Stimulated activated CD4-positive, alpha-beta T cell treated with anti-CD3 and anti-CD28 coated beads, Interleukin-1b, Interleukin-23, amount 100 ng/mL, for 4 hours (primary cell): ENCODE measurements around the gene ANK3.

ENCODE experiments used
- DNase-seq, 2 donors: peaks; one replicate each; pipeline ENCODE4 v3.0.0-alpha.2; 2020; ENCODE audit warnings: low read depth in 2 of 2

Gene ANK3

DNA sequence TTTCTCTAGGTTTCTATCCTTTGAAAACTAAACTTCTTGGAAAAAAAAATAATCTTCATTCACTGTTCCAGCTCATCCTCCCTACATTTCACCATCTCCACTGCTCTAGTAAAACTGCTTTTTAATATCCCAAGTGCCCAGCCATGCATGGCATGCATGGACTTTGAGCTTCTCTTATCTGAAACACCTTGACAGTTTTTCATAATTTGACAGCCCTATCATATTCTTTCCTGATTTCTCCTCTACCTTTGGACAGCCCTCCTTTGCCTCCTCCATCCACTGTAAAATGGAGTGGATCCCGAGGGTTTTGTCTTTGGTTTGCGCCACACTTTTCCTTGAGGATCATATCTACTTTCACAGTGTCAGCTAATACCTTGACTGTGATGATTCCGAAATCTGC is 212.8 kb downstream of the ANK3 start:
- no peak for DNase-seq

DNA sequence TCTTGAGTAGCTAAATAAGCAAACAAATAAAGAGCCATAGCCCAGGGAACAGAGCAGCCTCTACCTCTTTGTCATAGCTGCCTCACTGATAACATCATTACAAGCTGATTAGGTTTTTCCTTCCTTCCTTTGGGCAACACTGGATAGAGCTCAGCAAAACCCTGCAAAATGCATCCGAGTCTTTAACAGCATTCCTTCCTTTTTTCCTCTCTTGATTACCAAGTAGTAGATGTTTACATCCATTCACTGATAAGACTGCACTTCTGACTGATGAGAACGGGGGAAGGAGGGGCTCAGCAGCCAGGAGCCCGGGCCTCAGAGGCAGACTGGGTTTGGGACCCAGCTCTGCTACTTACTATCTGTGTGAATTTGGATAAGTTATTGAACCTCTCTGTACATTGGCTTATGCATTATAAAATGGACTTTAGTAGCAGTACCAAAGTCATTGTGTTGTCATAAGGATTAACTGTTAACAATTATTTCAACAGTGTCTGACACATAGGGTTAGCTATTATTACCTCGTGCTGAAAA is 214.2 kb downstream of the ANK3 start:
- no peak for DNase-seq

DNA sequence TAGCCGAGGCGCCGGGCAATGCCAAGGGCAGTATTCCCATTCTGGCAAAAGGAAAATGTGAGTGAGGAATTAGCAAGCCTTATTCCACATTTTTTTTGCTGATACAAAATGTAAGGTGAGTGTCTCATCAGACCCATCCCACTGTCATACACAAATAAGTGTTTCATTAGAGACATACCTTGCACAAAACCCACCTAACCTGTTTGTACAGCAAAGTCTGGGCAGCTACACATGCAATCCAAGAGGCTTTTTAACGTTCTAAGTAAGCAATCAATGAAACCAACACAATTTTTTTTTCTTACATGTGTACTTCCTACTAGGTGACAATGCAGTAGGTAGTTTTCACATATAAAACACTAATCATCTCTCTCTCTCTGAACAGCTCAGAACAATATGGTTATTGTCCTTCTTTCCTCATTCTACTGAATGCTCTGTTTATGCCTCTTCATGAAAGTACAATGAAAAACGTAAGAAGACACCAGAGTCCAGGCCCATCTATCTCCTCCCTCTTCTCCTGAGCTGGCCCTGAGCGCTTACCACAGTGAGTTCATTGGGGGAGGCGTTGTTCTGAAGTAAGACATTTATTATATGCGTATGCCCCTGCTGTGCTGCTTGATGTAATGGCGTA is 217.2 kb downstream of the ANK3 start:
- no peak for DNase-seq

DNA sequence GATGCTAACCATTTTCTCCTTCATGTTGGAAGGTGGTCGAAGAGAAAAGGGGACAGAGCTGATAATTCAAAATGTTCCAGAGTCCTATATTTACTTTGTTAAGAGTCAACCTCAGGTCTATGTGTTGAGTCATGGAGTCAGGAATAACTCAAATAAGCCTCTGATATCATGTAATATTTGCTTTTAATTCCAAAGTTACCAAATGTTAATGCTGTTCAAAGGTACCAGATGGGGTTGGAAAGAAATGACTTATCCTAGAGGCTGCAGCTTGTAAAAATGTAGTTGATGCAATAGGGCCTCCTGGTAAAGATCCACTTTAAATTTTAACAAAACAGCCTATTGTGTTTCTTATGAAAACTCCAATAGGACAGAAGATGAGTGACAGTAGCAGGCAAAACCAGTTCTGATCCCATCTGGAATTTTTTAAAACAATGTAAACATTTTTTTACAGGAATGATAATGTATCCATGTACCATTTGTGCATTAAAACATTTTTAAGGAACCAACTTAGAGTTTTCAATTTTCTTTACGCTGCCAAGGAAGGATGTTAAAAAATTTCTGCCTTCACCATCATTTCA is 218.2 kb downstream of the ANK3 start:
- DNase-seq: no peak

DNA sequence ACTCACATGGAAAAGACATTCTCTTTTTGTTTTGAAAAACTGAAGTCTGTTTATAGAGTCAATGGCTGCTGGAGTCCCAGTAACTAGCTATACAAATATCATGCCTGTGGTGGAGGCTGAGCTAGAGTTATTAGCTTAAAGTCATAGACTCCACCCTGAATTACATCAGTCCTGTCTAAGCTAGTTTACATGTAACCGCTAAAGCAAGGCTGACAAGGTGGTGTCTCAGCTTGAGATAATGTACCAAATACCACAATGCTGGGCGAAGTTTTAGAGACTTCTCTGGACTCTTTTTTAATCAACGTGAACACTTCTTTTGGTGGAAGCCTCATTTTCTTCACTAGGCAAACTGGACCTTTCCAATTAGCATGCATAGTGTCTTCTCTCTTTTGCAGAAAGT is 219.4 kb downstream of the ANK3 start:
- DNase-seq: no peak

DNA sequence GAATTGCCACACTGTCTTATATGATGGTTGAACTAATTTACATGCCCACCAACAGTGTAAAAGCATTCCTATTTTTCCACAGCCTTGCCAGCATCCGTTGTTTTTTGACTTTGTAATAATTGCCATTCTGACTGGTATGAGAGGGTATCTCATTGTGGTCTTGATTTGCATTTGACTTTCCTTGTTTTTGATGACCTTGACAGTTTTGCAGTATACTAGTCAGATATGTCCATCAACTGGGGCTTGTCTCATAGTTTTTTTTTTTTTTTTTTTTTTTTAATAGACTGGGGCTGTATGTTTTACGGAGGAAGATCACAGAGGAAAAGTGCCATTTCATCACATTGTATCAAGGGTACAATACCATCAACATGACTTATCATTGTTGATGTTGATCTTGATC is 220.6 kb downstream of the ANK3 start:
- DNase-seq: no peak

DNA sequence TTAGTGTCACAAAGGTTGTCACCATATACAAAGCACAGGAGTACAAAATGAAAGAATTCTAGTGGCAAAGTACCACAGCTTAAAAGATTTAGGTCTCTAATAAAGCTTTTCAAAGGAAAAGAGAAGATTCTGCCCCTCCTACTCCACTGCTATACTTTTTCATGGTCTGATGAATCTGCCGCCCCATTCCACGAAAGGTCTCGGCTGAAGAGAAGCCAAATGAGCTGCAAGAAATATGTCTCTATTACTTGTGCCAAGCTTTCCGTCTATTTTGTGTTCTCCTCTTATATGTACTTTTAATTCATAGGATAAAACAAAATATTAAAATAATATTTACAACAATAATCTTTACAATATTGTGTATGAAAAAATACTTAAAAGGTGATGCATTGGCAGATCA is 222.6 kb downstream of the ANK3 start:
- no peak for DNase-seq

DNA sequence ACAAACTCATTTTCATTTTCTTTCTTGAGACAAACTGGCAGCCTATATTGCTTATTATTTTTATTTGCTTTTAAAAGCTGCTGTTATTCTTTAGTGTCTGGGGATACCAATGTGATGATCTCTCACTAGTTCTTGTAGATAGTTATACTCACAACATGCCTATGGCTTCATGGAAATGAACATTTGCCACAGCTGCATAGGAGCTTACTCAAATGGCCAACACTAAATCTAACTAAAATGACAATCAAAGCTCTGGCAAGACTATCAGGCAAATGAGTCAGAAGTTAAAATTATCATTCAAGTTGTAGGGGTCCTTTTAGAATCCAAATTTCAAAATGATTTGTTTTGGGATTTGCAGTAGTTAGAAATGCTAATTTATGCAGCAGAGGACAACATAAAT is 225.9 kb downstream of the ANK3 start:
- no peak for DNase-seq

DNA sequence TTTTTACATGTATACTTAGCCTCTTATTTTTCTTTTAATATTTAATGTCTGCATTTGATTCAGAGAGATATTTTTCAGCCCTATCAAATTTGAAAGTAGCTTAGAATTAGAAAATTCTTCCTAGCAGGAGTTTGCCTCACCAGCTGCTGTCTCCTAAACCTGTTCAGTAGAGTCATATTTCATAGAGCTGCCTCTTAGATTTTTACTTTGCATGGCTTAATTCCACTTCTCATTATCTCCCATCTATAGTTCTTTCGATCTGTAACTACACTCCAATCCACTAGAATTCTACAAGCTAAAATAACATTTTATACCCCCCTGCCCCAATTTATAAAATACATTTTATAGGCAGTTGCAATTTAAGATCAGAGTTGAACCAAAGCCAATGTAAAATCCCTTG is 227.0 kb downstream of the ANK3 start:
- DNase-seq: no peak

DNA sequence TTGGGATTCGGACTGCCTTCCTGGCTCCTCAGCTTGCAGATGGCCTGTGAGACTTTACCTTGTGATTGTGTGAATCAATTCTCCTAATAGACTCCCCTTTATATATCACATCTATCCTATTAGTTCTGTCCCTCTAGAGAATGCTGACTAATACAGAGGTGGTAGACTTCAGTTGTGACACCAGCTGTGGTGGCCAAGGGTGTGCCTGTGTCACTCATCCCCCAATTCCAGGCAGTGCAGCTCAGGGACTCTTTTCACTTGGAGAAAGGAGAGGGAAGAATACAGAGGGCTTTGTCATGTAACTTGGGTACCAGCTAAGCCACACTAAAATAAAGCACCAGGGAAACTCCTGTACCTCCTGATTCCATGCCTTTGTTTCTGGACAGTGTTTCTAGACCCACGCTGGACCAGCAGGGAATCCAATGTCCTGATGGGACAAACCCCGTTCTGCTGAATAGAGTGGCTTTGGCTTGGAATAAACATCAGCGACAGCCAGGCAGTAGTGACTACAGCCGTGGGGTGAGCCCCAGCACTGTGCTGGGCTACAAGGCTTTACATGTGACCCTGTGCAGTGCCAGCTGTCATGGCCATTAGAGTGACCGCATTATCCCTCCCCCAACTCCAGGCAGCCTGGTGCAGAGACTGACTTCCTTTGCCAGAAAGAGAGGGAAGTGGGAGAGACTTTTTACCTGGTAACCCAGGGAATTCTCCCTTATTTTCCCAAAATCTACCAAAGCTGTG is 233.6 kb downstream of the ANK3 start:
- DNase-seq: no peak

DNA sequence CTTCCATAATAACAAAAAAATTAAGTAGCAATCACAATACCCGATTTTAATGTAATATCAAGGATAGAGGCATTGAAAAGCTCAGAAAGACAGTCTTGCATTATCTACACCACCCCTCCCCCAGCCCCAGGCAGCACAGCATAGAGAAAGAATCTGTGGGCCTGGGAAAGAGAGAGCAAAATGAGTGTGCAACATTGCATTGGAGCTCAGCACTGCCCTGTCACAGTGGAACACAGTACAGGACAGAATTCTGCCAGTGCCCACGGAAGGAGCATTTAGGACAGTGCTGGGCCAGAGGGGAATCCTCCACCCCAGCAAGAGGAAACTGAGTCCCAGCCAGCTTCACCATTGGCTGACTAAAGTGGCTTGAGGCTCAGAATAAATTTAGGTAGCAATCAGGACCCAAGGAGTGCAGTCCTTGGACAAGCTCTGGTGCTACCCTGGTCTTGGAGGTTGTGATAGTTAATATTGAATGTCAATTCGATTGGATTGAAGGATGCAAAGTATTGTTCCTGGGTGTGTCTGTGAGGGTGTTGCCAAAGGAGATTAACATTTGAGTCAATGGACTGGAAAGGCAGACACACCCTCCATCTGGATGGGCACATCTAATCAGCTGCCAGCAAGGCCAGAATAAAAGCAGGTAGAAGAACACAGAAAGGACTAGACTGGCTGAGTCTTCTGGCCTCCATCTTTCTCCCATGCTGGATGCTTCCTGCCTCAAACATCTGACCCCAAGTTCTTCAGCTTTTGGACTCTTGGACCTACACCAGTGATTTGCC is 234.4 kb downstream of the ANK3 start:
- DNase-seq: no peak

DNA sequence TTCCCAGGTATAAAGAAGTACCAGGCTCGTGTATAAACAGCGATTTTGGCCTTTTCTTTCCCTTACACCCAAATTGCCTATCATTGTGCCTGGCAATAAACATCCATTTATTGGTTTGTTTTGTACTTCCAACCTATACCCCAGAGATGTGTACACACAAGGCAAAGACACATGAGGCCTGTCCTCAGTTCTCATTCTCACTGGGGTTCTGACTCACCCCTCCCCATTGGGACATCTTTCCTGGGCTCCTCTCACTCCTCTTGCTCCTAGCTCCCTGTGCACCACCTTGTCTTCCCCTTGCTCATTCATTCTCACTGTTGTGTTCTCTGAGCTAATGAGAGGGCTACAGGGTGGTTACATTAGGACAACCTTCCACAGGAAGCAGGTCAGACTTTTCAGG is 240.7 kb downstream of the ANK3 start:
- no peak for DNase-seq

DNA sequence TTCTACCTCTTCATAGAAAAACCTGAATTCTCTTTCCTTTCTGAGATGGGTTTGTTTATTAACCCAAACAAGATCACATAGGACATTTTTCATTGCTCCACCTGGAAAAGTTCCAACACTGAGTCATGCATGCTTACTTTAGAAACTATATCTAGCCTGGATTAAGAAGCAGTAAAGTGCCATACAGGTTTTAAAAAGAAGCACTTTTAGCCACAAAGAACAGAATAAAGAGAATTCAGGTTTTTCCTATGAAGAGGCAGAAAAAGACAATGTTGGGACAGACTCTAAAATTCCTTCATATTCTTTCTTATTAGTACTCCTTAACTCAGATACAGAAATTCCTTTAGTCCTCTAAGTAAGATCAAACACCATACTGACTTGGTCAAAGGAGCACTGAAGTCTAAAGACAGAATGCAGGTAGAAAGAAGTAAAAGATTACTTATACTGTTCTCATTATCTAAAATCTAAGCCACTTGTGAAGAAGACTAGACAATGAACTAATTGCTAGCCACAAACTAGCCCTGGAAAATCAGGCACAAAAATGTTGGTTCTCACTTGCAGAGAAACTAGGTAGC is 241.3 kb downstream of the ANK3 start:
- no peak for DNase-seq

DNA sequence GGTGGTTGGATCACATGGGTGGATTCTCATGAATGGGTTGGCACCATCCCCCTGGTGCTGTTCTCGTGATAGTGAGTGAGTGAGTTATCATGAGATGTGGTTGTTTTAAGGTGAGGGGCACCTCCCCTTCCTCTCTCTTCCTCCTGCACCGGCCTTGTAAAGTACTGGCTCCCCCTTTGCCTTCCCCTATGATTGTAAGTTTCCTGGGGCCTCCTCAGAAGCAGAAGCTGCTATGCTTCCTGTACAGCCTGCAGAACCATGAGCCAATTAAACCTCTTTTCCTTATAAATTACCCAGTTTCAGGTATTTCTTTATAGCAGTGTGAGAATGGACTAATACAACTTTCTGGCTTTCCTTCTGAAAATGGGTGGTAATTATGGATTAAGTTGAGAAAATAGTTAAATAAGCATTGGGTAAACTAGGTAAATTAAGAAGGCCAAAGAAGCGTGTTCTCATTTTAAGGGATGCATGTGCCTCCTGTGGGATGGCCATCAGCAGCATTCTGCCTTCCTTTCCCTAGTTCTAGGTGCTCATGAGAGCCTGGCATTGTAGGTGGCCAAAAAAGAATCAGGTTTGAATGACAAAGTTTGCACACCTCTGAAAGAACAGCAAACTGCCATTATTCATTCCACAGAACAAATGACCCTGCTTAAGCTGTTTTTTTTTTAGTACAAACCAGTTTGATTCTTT is 242.0 kb downstream of the ANK3 start:
- DNase-seq: no peak

DNA sequence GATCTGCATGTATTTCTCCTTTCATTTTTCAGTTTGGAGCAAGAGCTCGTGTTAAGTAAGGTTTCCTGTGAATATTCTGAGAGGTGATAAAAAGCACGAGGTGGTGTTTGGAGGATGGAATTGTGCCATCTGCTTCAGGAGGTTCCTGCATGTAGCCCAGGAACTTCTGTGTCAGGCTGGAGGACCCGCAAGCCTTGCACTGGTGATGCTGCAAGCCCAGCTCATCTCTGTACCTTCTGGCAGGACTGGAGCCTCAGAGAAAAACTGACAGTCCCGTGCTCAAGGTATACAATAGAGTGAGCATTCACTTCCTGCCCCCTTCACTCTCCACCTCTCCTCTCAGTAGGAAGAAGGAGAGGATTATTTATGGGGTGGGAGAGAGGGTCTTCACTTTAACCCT is 242.7 kb downstream of the ANK3 start:
- no peak for DNase-seq

DNA sequence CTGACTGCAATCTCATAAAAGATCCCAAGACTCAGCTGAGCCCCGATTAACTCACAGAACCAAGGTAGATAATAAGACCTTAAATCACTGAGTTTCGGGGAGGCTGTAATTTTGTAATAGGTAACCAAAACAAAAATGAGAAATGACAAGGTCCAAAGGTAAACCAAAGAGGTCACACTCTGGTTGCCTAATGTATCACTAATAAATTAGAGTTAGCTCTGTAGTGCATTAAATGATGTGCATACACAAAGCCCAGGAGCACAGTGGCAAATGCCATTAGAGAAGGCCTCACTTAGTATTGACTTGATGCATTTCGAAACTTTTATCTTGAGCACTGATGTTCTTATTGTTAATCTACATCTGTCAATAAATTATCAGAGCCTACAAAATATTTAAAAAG is 245.6 kb downstream of the ANK3 start:
- DNase-seq: no peak

DNA sequence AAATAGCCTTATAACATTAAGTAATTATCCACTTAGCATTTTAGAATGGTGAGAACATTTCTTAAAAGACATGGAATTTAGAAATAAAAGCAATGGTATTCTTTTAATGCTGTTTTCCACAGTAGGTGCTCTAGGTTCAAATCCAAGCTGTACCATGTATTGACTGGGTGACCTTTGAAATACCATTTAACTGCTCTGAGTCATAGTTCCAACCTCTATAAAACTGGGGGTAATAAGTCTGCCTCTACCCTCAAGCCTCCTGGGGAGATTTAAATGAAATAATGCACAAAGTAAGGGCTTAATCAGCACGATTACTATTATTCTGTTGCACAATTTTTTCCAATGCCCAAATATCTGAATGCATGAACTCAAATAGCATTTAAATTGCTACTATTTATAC is 246.9 kb downstream of the ANK3 start:
- DNase-seq: no peak

DNA sequence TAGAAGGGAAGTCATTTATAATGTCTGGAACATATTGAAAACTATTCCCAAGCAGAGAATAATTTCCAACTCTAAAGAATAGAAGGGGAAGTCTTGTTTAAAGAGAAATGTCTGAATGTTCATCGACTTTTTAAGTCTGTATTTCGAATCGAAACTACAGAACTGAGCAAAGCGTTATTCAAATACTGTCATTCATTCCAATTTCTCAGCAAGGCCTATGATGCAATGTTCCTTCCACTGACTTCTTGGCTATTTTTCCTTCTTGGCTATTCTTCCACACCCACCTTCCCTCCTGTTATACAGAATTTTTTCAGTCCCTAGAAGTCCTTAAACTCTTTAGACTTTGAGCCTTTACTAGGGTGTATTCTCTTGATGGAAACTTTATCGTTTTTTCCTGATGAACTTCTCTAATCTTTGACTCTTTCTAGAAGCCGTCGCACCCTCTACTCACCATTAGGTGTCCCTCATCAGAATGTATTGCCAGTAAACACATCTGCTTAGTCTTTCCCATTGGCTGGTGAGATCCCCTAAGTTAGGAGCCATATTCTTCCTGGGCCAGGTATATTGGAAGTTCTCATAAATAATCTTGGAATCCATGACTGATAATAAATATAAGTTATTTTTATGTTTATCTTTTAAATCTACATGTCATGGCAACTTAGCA is 247.6 kb downstream of the ANK3 start:
- DNase-seq: no peak

DNA sequence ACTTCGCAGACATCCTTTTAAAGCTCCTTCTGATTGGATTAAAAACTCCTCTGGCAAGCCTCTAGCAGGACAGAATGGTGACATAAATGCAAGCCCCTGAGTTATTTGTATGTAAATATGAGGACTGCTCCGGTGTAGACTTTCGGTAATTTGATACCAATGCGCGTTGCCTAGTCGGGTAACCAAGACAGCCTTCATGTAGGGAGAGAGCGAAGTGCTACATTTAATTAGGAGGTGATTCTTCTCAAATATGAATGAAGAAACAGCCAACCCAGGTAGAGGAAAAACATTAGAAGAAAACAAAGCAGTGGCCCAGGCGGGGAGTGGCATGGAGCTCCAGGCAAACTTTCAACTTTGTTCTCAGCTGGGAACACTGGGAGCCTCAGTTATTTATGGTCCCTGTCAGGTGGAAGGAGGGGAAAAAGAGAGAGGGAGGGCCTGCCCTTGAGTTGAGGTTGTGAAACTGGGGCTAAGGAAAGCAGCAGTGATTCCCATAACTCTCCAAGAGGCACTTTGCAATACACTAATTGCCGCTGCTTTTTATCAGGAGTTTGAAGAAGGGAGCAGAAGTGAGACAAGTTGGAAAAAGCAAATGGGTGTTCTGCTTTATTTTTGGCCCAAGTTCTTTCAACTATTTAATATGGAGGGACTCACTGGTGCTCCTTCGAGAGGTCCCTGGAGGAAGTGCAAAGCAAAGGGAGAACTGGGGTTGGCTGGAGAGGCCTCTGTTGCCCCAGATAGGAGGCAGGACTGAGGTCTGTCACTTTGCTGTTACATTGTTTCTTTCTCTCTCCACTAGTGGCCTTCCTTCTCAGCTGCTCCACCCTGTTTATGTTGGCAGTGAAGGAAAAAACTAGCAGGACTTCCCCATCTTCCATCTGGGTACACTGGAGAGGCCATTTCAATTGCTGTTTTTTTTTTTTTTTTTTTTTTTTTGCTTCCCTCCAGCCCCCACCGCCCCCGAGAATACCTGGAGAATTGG is 248.7 kb downstream of the ANK3 start:
- DNase-seq: no peak
